Transverse colon (tissue), 4 donors: Measurements from ENCODE around the gene ATP5ME. TPM values are rescaled to one million over a fixed set of nuclear protein-coding genes. Genes with fewer than 3 reads are reported as not detected.
"Not testable (repeated sequence)": the region's sequence is repeated elsewhere in the genome, so short reads cannot be mapped to it uniquely, and the experiment has no call there.

Experiments
- DNase-seq: peaks from one replicate; pipeline ENCODE4 v3.0.0-alpha.2; 2019
- H3K27ac ChIP-seq, 4 donors: fragments of 200-600 bp; sonication (generic); 2 replicates each; pipeline ENCODE4 v1.5.1; 2016 to 2018; ENCODE audit warnings: inconsistent platforms in 4 of 4
- H3K27me3 ChIP-seq: fragments of 200-600 bp; sonication (generic); 2 replicates; pipeline ENCODE4 v1.5.1; 2017; ENCODE audit warnings: inconsistent platforms
- H3K36me3 ChIP-seq, 4 donors: fragments of 200-600 bp; sonication (generic); 2 replicates each; pipeline ENCODE4 v1.5.1; 2017 to 2019; ENCODE audit warnings: inconsistent platforms in 4 of 4
- H3K4me1 ChIP-seq, 4 donors: fragments of 200-600 bp; sonication (generic); 2 replicates each; pipeline ENCODE4 v1.5.1; 2017 to 2020; ENCODE audit warnings: inconsistent platforms in 4 of 4
- H3K4me3 ChIP-seq, 4 donors: fragments of 200-600 bp; sonication (generic); 1 replicate in 1 of 4; 2 replicates in 3 of 4; pipeline versions ENCODE4 v1.5.1 to v1.6.1; 2017 to 2019; ENCODE audit warnings: inconsistent platforms in 4 of 4
- H3K9me3 ChIP-seq, 2 donors: fragments of 200-600 bp; sonication (generic); 2 replicates each; pipeline ENCODE4 v1.5.1; 2017 to 2019; ENCODE audit warnings: inconsistent platforms in 2 of 2
- EP300 ChIP-seq: sonication (generic); formaldehyde crosslinking; IDR thresholded peaks from one replicate; pipeline ENCODE4 v1.6.1; 2017; ENCODE audit warnings: antibody characterized with exemption, low read depth
- POLR2A ChIP-seq: fragments of 450-650 bp; IDR thresholded peaks from one replicate; pipeline ENCODE4 v1.6.1; 2016; ENCODE audit warnings: antibody characterized with exemption, mild to moderate bottlenecking, moderate library complexity
- POLR2AphosphoS5 ChIP-seq, 3 donors: sonication (generic); formaldehyde crosslinking; IDR thresholded peaks; one replicate each; pipeline ENCODE4 v1.6.1; 2016; ENCODE audit warnings: antibody characterized with exemption in 3 of 3
- WGBS, 2 donors: methylation state at CpG; one replicate each; pipeline ENCODE4 v1.1.5; 2018; ENCODE audit warnings: low coverage in 1 of 2; 5-methylcytosine and 5-hydroxymethylcytosine counted together
- in situ Hi-C, 4 donors: fragments of 200-750 bp; cut with MboI; loops; one replicate each; pipeline versions ENCODE4 v1.15.0 to v1.15.1; 2017; ENCODE audit warnings: low sequenced_read_pairs in 3 of 4, low pct_ligation_motif_present in 1 of 4, low pct_unique_long_range_greater_than_20kb in 1 of 4
- intact Hi-C: fragments of 100-400 bp; cut with DNase I; formaldehyde crosslinking; loops from one replicate; pipeline ENCODE4 v1.15.1; 2023; ENCODE audit warnings: low total_unique reads
- total RNA-seq, 4 donors: library from RNA; depleted of rRNA; stranded (reverse); fragments of >200 nt; gene quantifications; one replicate each; pipeline ENCODE4 v1.1.0, GENCODE V29; 2016
- TF ChIP-seq, protein P1 (sequence below), 5 experiments: fragments of 200-600 bp in 3 of 5; fragments of 450-650 bp in 2 of 5; sonication (generic) in 3 of 5; IDR thresholded peaks; 1 replicate in 2 of 5; 2 replicates in 3 of 5; pipeline ENCODE4 v1.5.1; 2016 to 2017; ENCODE audit warnings: antibody characterized with exemption in 5 of 5, inconsistent platforms in 3 of 5, mild to moderate bottlenecking in 2 of 5, moderate library complexity in 1 of 5

ATP5ME gene
- total RNA-seq, 4 donors from 2014 or later, result 52.0 to 152 (median 148) TPM; not detected in 1

DNA sequence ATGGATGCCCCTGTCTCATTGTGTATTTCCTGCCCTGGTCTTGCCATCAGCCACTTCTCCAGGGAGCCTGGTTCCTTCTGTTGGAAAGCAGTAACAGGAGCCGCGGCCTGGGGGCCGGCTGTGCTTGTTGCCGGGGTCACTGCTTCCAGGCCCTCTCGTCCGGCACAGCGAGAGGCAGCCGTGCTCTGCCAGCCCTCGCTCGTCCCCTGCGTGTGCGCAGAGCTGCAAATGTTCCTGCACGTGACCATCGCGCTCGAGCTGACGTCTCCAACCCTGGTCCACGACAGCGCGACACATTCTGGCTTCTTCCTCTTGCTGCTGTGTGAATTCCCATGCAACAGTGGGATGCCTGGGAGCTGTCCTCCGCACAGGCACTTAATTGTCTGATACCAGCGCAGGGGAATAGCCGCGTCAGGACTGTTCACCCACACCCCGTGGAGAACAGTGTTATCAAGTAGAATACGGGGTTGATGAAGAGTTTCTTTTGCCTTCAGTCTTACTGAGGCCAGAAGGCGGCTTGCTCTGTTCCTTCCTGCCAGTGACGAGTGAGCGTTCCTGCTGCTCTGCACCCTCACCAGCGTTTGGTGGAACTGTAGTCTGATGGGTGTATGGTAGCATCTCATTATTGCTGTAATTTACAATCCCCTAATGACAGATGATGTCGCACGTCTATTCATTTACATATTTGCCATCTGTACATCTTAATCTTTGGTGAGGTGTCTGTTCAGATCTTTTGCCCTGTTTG, 36.4 kb downstream of the ATP5ME start:
- no peak for DNase-seq
- Histone ChIP-seq H3K4me1 (no peaks in the 10 kb centered on the region), H3K27me3 (peaks cover 13% of the 10 kb centered on the region), H3K36me3 (no peaks in the 10 kb centered on the region), H3K4me3 (no peak overlapping the region), H3K9me3 (no peaks in the 10 kb centered on the region), H3K27ac (no peak overlapping the region)
- in situ Hi-C loops, result no loop called here
- 79 to 82% methylated on average over 3 to 32 of the region's 32 CpGs for WGBS, 2 donors
- intact Hi-C loops, result no loop called here
- no peak for TF ChIP-seq EP300
- TF ChIP-seq POLR2AphosphoS5 (IDR thresholded peaks at IDR 0.05), result no peak
- TF ChIP-seq, protein P1, sequence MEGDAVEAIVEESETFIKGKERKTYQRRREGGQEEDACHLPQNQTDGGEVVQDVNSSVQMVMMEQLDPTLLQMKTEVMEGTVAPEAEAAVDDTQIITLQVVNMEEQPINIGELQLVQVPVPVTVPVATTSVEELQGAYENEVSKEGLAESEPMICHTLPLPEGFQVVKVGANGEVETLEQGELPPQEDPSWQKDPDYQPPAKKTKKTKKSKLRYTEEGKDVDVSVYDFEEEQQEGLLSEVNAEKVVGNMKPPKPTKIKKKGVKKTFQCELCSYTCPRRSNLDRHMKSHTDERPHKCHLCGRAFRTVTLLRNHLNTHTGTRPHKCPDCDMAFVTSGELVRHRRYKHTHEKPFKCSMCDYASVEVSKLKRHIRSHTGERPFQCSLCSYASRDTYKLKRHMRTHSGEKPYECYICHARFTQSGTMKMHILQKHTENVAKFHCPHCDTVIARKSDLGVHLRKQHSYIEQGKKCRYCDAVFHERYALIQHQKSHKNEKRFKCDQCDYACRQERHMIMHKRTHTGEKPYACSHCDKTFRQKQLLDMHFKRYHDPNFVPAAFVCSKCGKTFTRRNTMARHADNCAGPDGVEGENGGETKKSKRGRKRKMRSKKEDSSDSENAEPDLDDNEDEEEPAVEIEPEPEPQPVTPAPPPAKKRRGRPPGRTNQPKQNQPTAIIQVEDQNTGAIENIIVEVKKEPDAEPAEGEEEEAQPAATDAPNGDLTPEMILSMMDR (IDR thresholded peaks at IDR 0.05), result no peak
- no peak for TF ChIP-seq POLR2A

DNA sequence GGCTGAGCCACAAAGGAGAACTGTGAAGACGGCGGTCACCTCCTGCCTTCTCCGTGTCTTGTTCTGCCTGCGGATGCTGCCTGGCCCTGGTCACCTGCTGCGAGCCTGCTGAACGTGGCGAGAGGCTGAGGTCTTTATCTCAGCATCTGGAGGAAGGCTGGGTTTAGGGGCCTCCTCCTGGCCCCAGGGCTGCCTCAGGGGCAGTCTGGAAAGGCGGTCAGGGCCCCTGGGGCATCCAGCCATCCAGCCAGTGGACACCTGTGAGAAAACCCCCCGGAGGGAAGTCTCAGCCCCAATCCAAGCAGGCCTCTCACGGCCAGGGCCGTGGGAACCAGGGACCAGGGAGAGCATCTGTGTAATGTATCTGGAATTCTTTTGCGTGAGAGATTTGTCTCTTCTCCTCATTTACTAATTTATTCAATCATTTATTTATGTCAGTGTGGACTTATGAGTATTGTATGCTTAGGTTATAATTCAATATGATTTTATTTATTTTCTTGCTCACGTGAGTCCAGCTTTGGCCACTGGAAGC, 37.4 kb downstream of the ATP5ME start:
- TF ChIP-seq POLR2AphosphoS5 (IDR thresholded peaks at IDR 0.05) (no peak), POLR2A (no peak), EP300 (no peak)
- TF ChIP-seq, protein P1 (IDR thresholded peaks at IDR 0.05), result no peak
- H3K36me3 ChIP-seq, result no peaks in the 10 kb centered on the region
- intact Hi-C loops, result no loop called here

DNA sequence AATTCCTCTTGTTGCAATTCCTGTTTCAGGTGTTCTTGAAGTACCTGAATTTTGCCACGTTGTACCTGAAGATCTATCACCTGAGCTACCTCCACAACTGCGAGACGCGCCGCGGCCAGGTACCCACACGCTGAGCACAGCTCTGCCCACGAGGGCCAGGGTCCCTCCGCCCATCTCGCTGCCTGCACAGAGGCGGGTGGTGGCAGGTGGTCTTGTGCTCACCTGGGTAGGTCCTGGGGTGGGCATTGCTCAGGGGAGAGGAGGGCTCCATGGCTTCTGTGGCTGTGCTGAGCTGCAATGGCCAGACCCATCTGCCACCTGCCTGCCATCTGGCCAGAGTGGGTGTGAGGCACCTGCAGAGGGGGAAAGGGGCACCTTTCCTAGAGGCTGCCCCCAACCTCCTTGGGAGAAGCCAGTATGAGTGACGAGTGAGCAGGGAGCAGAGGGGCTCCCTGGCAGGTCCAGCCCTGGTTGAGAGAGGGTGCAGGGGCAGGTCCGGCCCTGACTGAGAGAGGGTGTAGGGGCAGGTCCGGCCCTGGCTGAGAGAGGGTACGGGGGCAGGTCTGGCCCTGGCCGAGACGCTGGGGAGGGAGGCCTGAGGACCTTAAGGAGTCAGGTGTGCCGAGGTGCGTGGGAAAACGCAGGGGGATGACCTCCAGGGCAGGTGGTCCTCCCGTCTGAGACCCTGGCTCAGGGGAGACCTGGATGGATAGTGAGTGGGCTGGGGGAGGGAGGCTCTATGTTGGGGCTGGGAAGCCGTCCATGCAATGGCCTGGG, 38.0 kb downstream of the ATP5ME start:
- WGBS, 2 donors, result 81 to 86% methylated on average over 4 to 22 of the region's 22 CpGs
- no peaks in the 10 kb centered on the region for H3K9me3 ChIP-seq
- no peak overlapping the region for H3K4me3 ChIP-seq
- peaks cover 6% of the 10 kb centered on the region for H3K27me3 ChIP-seq
- H3K4me1 ChIP-seq, result no peaks in the 10 kb centered on the region
- H3K27ac ChIP-seq, result no peak overlapping the region
- intact Hi-C loops (no loop called here), in situ Hi-C loops (no loop called here)
- TF ChIP-seq EP300 (no peak), POLR2AphosphoS5 (IDR thresholded peaks at IDR 0.05) (no peak), POLR2A (no peak)
- TF ChIP-seq, protein P1 (IDR thresholded peaks at IDR 0.05), result no peak
- DNase-seq, result no peak
- H3K36me3 ChIP-seq, result no peaks in the 10 kb centered on the region

More for the DNA sequence above, 37.4 kb downstream of the ATP5ME start:
- Histone ChIP-seq H3K4me1 (no peaks in the 10 kb centered on the region), H3K27ac (no peak overlapping the region), H3K4me3 (no peak overlapping the region), H3K9me3 (no peaks in the 10 kb centered on the region), H3K27me3 (peaks cover 12% of the 10 kb centered on the region)
- in situ Hi-C loops, result no loop called here
- 67 to 75% methylated on average over 2 to 11 of the region's 13 CpGs for WGBS, 2 donors
- no peak for DNase-seq

DNA sequence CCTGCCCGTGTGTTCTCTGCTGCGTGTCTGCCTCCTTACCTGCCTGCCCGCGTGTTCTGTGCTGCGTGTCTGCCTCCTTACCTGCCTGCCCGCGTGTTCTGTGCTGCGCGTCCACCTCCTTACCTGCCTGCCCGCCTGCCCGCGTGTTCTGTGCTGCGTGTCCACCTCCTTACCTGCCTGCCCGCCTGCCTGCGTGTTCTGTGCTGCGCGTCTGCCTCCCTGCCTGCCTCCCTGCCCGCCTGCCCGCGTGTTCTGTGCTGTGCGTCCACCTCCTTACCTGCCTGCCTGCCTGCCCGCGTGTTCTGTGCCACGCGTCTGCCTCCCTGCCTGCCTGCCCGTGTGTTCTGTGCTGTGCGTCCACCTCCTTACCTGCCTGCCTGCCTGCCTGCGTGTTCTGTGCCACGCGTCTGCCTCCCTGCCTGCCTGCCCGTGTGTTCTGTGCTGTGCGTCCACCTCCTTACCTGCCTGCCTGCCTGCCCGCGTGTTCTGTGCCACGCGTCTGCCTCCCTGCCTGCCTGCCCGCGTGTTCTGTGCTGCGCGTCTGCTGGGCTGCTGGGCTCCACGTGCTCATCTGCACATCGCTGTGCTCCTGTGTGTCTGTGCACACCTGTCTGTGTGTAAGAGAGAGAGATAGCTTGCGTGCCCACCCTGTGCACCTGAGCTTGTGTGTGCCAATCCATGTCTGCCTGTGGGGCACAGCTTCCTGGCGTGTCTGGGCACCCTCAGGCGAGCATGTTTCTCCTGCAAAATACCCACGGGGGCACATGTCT, 38.8 kb downstream of the ATP5ME start:
- DNase-seq, H3K9me3 ChIP-seq, H3K4me3 ChIP-seq, H3K27me3 ChIP-seq, in situ Hi-C loops, H3K36me3 ChIP-seq, H3K27ac ChIP-seq, H3K4me1 ChIP-seq, intact Hi-C loops: not testable (repeated sequence)
- 87 to 100% methylated on average over 1 to 33 of the region's 46 CpGs for WGBS, 2 donors
